ENCODE data around the gene UCKL1.
A peak's percentile ranks its signal among the peaks of the same experiment; 100 is the strongest.
"Not testable (repeated sequence)": the region's sequence is repeated elsewhere in the genome, so short reads cannot be mapped to it uniquely, and the experiment has no call there.

UCKL1 gene

GRCh38 chr20:63917811-63918210, 38.4 kb downstream of the UCKL1 start:
- DNase-seq = no peak

GRCh38 chr20:63916371-63916939, 39.8 kb downstream of the UCKL1 start:
- not testable (repeated sequence) for DNase-seq

- DNase-seq = no peak
Observed at GRCh38 chr20:63915471-63915870, 40.7 kb downstream of the UCKL1 start.

- DNase-seq = no peak
Observed at GRCh38 chr20:63913768-63914167, 42.4 kb downstream of the UCKL1 start.

GRCh38 chr20:63911176-63911575, 45.0 kb downstream of the UCKL1 start:
- DNase-seq = no peak

GRCh38 chr20:63908008-63908682, 48.1 kb downstream of the UCKL1 start:
- DNase-seq = no peak

GRCh38 chr20:63903796-63904561, 52.2 kb downstream of the UCKL1 start:
- DNase-seq = no peak

GRCh38 chr20:63900413-63900812, 55.8 kb downstream of the UCKL1 start:
- no peak for DNase-seq

- no peak for DNase-seq
Observed at GRCh38 chr20:63898882-63899558, 57.2 kb downstream of the UCKL1 start.

- DNase-seq = no peak
Observed at GRCh38 chr20:63897978-63898561, 58.1 kb downstream of the UCKL1 start.

- no peak for DNase-seq
Observed at GRCh38 chr20:63896264-63897105, 59.7 kb downstream of the UCKL1 start.

- peak; percentile 51 for DNase-seq
Observed at GRCh38 chr20:63895952-63896263, 60.3 kb downstream of the UCKL1 start.

GRCh38 chr20:63895202-63895951, 60.8 kb downstream of the UCKL1 start:
- no peak for DNase-seq

GRCh38 chr20:63894358-63895201, 61.6 kb downstream of the UCKL1 start, which contains the start of gene DNAJC5:
DNAJC5 (plus strand) TSS chr20:63895126; CDS start chr20:63928346, 33,220 bp downstream.
- peak; percentile 98 for DNase-seq

- no peak for DNase-seq
Observed at GRCh38 chr20:63893999-63894357, 62.2 kb downstream of the UCKL1 start.

- DNase-seq = no peak
Observed at GRCh38 chr20:63892402-63892801, 63.8 kb downstream of the UCKL1 start.

- DNase-seq = no peak
Observed at GRCh38 chr20:63891061-63892002, 64.9 kb downstream of the UCKL1 start.

- DNase-seq = no peak
Observed at GRCh38 chr20:63890616-63891015, 65.6 kb downstream of the UCKL1 start.

GRCh38 chr20:63890201-63890576, 66.0 kb downstream of the UCKL1 start:
- DNase-seq = no peak
